DOHH2 (cell line): Measurements from ENCODE around the gene GLI3.

Source experiments
- H3F3A ChIP-seq: fragments of 200-600 bp; sonication (generic), shearing (Covaris generic); 2 replicates; pipeline ENCODE4 v1.6.0; 2016; ENCODE audit warnings: antibody characterized with exemption, mild to moderate bottlenecking; ENCODE audit not compliant: control insufficient read depth, insufficient read depth
- H3K27ac ChIP-seq: fragments of 200-600 bp; sonication (generic); 2 replicates; pipeline ENCODE4 v1.5.1; 2014; ENCODE audit warnings: low read depth, mild to moderate bottlenecking, low read length, moderate library complexity
- H3K27me3 ChIP-seq: fragments of 200-600 bp; sonication (generic); 2 replicates; pipeline ENCODE4 v1.6.1; 2014; ENCODE audit warnings: mild to moderate bottlenecking, low read length, mixed read lengths; ENCODE audit not compliant: control insufficient read depth
- H3K36me3 ChIP-seq: fragments of 200-600 bp; sonication (generic); 2 replicates; pipeline ENCODE4 v1.6.1; 2014; ENCODE audit warnings: mild to moderate bottlenecking, low read length, moderate library complexity, mixed read lengths; ENCODE audit not compliant: control insufficient read depth
- H3K4me1 ChIP-seq: fragments of 200-600 bp; sonication (generic); 2 replicates; pipeline ENCODE4 v1.6.1; 2014; ENCODE audit warnings: mild to moderate bottlenecking, low read length, mixed read lengths; ENCODE audit not compliant: control insufficient read depth
- H3K4me2 ChIP-seq: fragments of 200-600 bp; sonication (generic); 2 replicates; pipeline ENCODE4 v1.6.0; 2014; ENCODE audit warnings: mild to moderate bottlenecking, low read length, moderate library complexity
- H3K4me3 ChIP-seq: fragments of 200-600 bp; sonication (generic); 2 replicates; pipeline ENCODE4 v1.5.1; 2014; ENCODE audit warnings: mild to moderate bottlenecking, low read length, mixed read lengths
- H3K79me2 ChIP-seq: fragments of 200-600 bp; sonication (generic); 2 replicates; pipeline ENCODE4 v1.6.1; 2014; ENCODE audit warnings: mild to moderate bottlenecking, low read length, mixed read lengths; ENCODE audit not compliant: control insufficient read depth
- H3K9me2 ChIP-seq: fragments of 200-600 bp; sonication (generic); replicated peaks from 2 replicates; pipeline ENCODE4 v1.6.1; 2014; ENCODE audit warnings: mild to moderate bottlenecking, low read length, mixed read lengths; ENCODE audit not compliant: control insufficient read depth
- H3K9me3 ChIP-seq: fragments of 200-600 bp; sonication (generic); 2 replicates; pipeline ENCODE4 v1.6.1; 2014; ENCODE audit warnings: antibody characterized with exemption, low read length, mixed read lengths; ENCODE audit not compliant: control insufficient read depth, insufficient read depth
- H4K20me1 ChIP-seq: fragments of 200-600 bp; sonication (generic); 2 replicates; pipeline ENCODE4 v1.6.0; 2014; ENCODE audit warnings: low read depth, mild to moderate bottlenecking, antibody characterized with exemption, low read length, moderate library complexity; ENCODE audit not compliant: control insufficient read depth, insufficient read depth
- CTCF ChIP-seq: fragments of 200-600 bp; sonication (generic); IDR thresholded peaks from one replicate; pipeline ENCODE4 v1.5.1; 2014; ENCODE audit warnings: antibody characterized with exemption, mild to moderate bottlenecking, low read depth, low read length; ENCODE audit not compliant: poor library complexity, severe bottlenecking
- EZH2phosphoT487 ChIP-seq: fragments of 200-600 bp; sonication (generic); IDR thresholded peaks from 2 replicates; pipeline ENCODE4 v1.6.1; 2017; ENCODE audit warnings: borderline replicate concordance, mild to moderate bottlenecking, antibody characterized with exemption, low read length, moderate library complexity, mixed read lengths

Gene GLI3

GRCh38 chr7:42168512-42168911, 68.5 kb downstream of the GLI3 start:
- Histone ChIP-seq H3K79me2 (no peaks in the 10 kb centered on the region), H3K4me2 (no peak overlapping the region), H4K20me1 (no peaks in the 10 kb centered on the region), H3K36me3 (no peaks in the 10 kb centered on the region), H3K27ac (no peak overlapping the region), H3K4me1 (no peaks in the 10 kb centered on the region), H3K9me3 (no peaks in the 10 kb centered on the region), H3K9me2 (no peaks in the 10 kb centered on the region), H3K4me3 (no peak overlapping the region), H3F3A (no peaks in the 10 kb centered on the region), H3K27me3 (no peaks in the 10 kb centered on the region)
- TF ChIP-seq EZH2phosphoT487 = no peak
- no peak for TF ChIP-seq CTCF

- TF ChIP-seq CTCF = no peak
- TF ChIP-seq EZH2phosphoT487 = no peak
- no peaks in the 10 kb centered on the region for H3K4me1 ChIP-seq
- no peak overlapping the region for H3K27ac ChIP-seq
- no peaks in the 10 kb centered on the region for H3K9me2 ChIP-seq
- H3K9me3 ChIP-seq = no peaks in the 10 kb centered on the region
- H3K36me3 ChIP-seq = no peaks in the 10 kb centered on the region
- no peak overlapping the region for H3K4me3 ChIP-seq
- no peak overlapping the region for H3K4me2 ChIP-seq
- no peaks in the 10 kb centered on the region for H3K79me2 ChIP-seq
- no peaks in the 10 kb centered on the region for H3K27me3 ChIP-seq
- H4K20me1 ChIP-seq = no peaks in the 10 kb centered on the region
- H3F3A ChIP-seq = no peaks in the 10 kb centered on the region
Observed at GRCh38 chr7:42167631-42168236, 69.3 kb downstream of the GLI3 start.

- no peaks in the 10 kb centered on the region for H3K79me2 ChIP-seq
- TF ChIP-seq EZH2phosphoT487 (no peak), CTCF (no peak)
- H3K27me3 ChIP-seq = no peaks in the 10 kb centered on the region
- no peaks in the 10 kb centered on the region for H3K9me3 ChIP-seq
- H4K20me1 ChIP-seq = no peaks in the 10 kb centered on the region
- H3K9me2 ChIP-seq = no peaks in the 10 kb centered on the region
- no peaks in the 10 kb centered on the region for H3K36me3 ChIP-seq
- no peak overlapping the region for H3K4me3 ChIP-seq
- H3K4me2 ChIP-seq = no peak overlapping the region
- H3K4me1 ChIP-seq = no peaks in the 10 kb centered on the region
- no peaks in the 10 kb centered on the region for H3F3A ChIP-seq
- no peak overlapping the region for H3K27ac ChIP-seq
Observed at GRCh38 chr7:42167206-42167605, 69.8 kb downstream of the GLI3 start.

GRCh38 chr7:42164881-42165428, 72.1 kb downstream of the GLI3 start:
- H3K9me3 ChIP-seq = no peaks in the 10 kb centered on the region
- no peak overlapping the region for H3K27ac ChIP-seq
- H3K4me3 ChIP-seq = no peak overlapping the region
- no peaks in the 10 kb centered on the region for H3F3A ChIP-seq
- H4K20me1 ChIP-seq = no peaks in the 10 kb centered on the region
- H3K4me2 ChIP-seq = no peak overlapping the region
- no peak for TF ChIP-seq CTCF
- no peak for TF ChIP-seq EZH2phosphoT487
- H3K36me3 ChIP-seq = no peaks in the 10 kb centered on the region
- no peaks in the 10 kb centered on the region for H3K9me2 ChIP-seq
- H3K27me3 ChIP-seq = no peaks in the 10 kb centered on the region
- H3K4me1 ChIP-seq = no peaks in the 10 kb centered on the region
- no peaks in the 10 kb centered on the region for H3K79me2 ChIP-seq
